NB4 (cell line): ENCODE results near the gene KIAA0319L.

Experiments
- CTCF ChIP-seq: IDR thresholded peaks from one replicate; pipeline ENCODE4 v1.5.1; 2012; ENCODE audit warnings: low read depth, low read length
- MYC ChIP-seq: IDR thresholded peaks from 2 replicates; pipeline ENCODE4 v1.6.1; 2011; ENCODE audit warnings: low read depth, low read length
- POLR2A ChIP-seq: IDR thresholded peaks from 2 replicates; pipeline ENCODE4 v1.6.1; 2011; ENCODE audit warnings: mild to moderate bottlenecking; ENCODE audit not compliant: insufficient read length; ENCODE audit errors: extremely low read depth
- TF ChIP-seq, protein P1 (sequence below): IDR thresholded peaks from 2 replicates; pipeline ENCODE4 v1.6.1; 2011; ENCODE audit warnings: low read depth, low read length

DNA sequence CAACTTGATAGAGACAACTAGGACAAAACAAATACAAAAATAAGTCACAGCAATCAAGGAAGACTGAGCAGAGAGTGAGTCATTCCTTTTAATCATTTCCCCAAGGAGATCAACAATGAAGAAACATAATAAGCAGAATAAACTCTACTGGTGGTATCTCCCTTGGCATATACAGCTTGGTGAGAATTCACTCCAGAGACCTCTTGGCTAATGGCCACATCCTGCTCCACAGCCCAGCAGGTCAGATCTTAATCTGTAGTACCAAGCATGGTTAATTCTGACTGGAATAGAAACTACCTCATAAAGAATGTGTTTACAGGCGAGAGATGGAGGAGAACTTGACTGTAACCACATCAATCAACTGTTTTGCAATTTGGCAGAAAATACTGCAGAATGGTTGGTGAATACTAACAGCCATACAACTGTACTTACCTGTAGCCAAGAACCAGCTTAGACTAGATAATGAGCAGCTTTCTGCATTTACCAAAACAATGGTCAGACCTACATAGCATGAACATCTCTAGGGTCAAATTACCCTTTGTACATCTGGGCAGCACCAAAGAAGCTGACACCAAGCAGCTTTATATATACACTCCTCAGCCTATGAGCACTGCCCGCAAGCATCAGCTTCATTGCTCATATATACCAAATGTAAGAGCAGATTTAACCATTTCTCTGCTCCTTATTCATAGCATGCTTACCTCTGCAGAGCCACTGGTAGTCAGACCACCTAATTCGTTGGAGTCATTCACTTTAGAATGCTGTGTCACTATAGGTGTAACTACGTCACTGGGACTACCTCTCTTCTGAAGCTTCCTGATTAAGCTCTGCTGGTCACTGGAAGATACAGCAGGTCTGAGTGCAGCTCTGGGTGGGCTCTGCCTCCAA is 51.0 kb downstream of the KIAA0319L start:
- no peak for TF ChIP-seq CTCF
- peak; percentile 41; the same call in 1 of the 2 replicates for TF ChIP-seq MYC
- no peak for TF ChIP-seq POLR2A
- TF ChIP-seq, protein P1, sequence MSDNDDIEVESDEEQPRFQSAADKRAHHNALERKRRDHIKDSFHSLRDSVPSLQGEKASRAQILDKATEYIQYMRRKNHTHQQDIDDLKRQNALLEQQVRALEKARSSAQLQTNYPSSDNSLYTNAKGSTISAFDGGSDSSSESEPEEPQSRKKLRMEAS: peak; percentile 15; the same call in 1 of the 2 replicates
